Liver (tissue), 3 donors: ENCODE results near the gene RCVRN.

Experiments used
- ATF3 ChIP-seq: IDR thresholded peaks from 2 replicates; pipeline ENCODE4 v1.6.1; 2016; ENCODE audit warnings: antibody characterized with exemption
- CTCF ChIP-seq: fragments of 150-350 bp; IDR thresholded peaks from 2 replicates; pipeline ENCODE4 v1.5.1; 2017; ENCODE audit warnings: improper control_type of control experiment, low read depth, low read length; ENCODE audit not compliant: missing input control
- EGR1 ChIP-seq, 2 donors: IDR thresholded peaks; 2 replicates each; pipeline ENCODE4 v1.6.1; 2016 to 2018; ENCODE audit warnings: antibody characterized with exemption in 2 of 2, low read depth in 2 of 2
- JUND ChIP-seq, 2 donors: IDR thresholded peaks; 2 replicates each; pipeline ENCODE4 v1.6.1; 2016; ENCODE audit warnings: antibody characterized with exemption in 2 of 2
- MAX ChIP-seq: IDR thresholded peaks from 2 replicates; pipeline ENCODE4 v1.6.1; 2016; ENCODE audit warnings: antibody characterized with exemption
- REST ChIP-seq: IDR thresholded peaks from 2 replicates; pipeline ENCODE4 v1.6.1; 2016; ENCODE audit warnings: antibody characterized with exemption, mild to moderate bottlenecking
- RXRA ChIP-seq, 2 donors: IDR thresholded peaks; 2 replicates each; pipeline ENCODE4 v1.6.1; 2017 to 2018; ENCODE audit warnings: antibody characterized with exemption in 2 of 2, mild to moderate bottlenecking in 1 of 2
- SP1 ChIP-seq: IDR thresholded peaks from 2 replicates; pipeline ENCODE4 v1.6.1; 2018; ENCODE audit warnings: antibody characterized with exemption, mild to moderate bottlenecking
- TAF1 ChIP-seq: conservative IDR thresholded peaks from 2 replicates; pipeline ENCODE4 v1.6.1; 2016; ENCODE audit warnings: antibody characterized with exemption, mild to moderate bottlenecking
- YY1 ChIP-seq: IDR thresholded peaks from 2 replicates; pipeline ENCODE4 v1.6.1; 2016; ENCODE audit warnings: antibody characterized with exemption, mild to moderate bottlenecking
- donor health status: healthy.
- donor health status: healthy.

GRCh38 chr17:9855036-9855435 lies 50.0 kb downstream of the RCVRN start:
- TF ChIP-seq CTCF (no peak), ATF3 (no peak), REST (no peak), SP1 (no peak), EGR1 (IDR thresholded peaks at IDR 0.05; ENCODE audit: low read depth in 2 of 2) (no peak), RXRA (IDR thresholded peaks at IDR 0.05) (no peak), MAX (no peak), YY1 (no peak), TAF1 (no peak), JUND (IDR thresholded peaks at IDR 0.05) (no peak)
